Lower lobe of right lung (tissue), 2 donors: ENCODE data around the gene BBLN. TPM values are rescaled to one million over a fixed set of nuclear protein-coding genes. Genes with fewer than 3 reads are reported as not detected.

ENCODE experiments used
- ATAC-seq, 2 donors: fragments of 200-7000 bp; cut with Tn5 transposase; one replicate each; pipeline ENCODE4 v1.9.1; 2020 to 2022; ENCODE audit warnings: mild to moderate bottlenecking in 2 of 2, moderate library complexity in 2 of 2
- DNase-seq: peaks from one replicate; pipeline ENCODE4 v3.0.0-alpha.2; 2020
- H3K27ac ChIP-seq: fragments of 200-600 bp; one replicate; pipeline ENCODE4 v1.8.0; 2022
- H3K27me3 ChIP-seq: fragments of 200-600 bp; one replicate; pipeline ENCODE4 v1.8.0; 2022; ENCODE audit warnings: low read depth
- H3K36me3 ChIP-seq: fragments of 200-600 bp; one replicate; pipeline ENCODE4 v1.8.0; 2022; ENCODE audit warnings: mild to moderate bottlenecking
- H3K4me1 ChIP-seq: fragments of 200-600 bp; one replicate; pipeline ENCODE4 v1.8.0; 2022
- H3K4me3 ChIP-seq: fragments of 200-600 bp; one replicate; pipeline ENCODE4 v1.8.0; 2022; ENCODE audit warnings: mild to moderate bottlenecking
- H3K9me3 ChIP-seq: fragments of 200-600 bp; one replicate; pipeline ENCODE4 v1.8.0; 2022
- intact Hi-C: fragments of 100-400 bp; cut with DNase I; formaldehyde crosslinking; loops from one replicate; pipeline ENCODE4 v1.11.0; 2022
- total RNA-seq: library from RNA; stranded (reverse); fragmentation: NEBNext Ultra II Directional; extraction: Animal tissue kit (Norgen Biotek cat#: 25700); gene quantifications from one replicate; pipeline ENCODE4 v1.2.1, GENCODE V29; 2021
- TF ChIP-seq, protein P1 (sequence below): fragments of 200-600 bp; IDR thresholded peaks from one replicate; pipeline ENCODE4 v1.8.0; 2022; ENCODE audit warnings: antibody characterized with exemption, mild to moderate bottlenecking
- donor health status: DM: no; HTN: yes; CAD: no; lungs with severe emphysema.

Gene BBLN
- total RNA-seq, 1 donor from 2014 or later: 47.9 TPM

DNA sequence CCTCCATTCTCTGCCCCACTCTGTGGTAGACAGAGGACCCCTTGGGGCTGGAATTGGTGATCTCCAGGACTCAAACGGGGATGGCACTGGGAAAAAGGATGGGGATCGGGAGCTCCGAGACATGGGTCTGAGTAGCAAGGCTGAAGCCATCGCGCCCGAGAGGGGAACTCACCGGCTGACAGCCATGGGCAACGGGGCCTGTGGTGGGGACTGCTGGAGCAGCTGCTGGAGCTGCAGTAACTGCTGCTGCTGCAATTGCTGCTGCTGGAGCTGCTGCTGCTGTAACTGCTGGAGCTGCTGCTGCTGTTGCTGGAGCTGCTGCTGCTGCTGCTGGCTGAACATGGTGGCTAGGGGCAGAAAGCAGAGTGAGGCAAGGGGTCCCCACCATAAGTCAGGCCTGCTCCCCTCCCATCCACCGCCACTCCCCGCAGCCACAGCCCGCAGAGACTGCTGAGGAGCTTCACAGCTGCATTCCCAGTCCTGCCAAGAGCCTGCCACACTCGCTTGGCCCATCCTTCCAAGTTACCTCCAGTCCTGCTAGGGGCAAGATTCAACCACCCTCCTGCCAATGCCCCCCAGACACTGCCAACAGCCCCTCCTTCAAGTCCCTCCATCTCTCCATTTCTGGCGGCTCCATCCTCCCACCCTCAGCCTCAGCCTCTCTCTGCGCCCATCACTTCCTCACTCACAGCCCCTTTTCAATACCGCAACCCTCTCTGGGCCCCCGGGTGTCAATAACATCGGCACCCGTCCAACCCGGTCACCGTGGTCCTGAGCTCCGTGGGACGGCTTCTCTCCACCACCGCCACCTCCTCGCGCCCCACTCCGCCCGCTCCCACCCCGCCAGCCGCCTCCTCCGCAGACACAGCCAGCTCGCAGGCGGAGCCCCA is 30.7 kb downstream of the BBLN start:
- peak overlapping the region; percentile 89 for H3K4me3 ChIP-seq
- peaks cover 38% of the 10 kb centered on the region for H3K36me3 ChIP-seq
- peak overlapping the region; percentile 87 for H3K27ac ChIP-seq
- intact Hi-C loops: no loop called here
- no peaks in the 10 kb centered on the region for H3K9me3 ChIP-seq
- no peaks in the 10 kb centered on the region for H3K27me3 ChIP-seq
- peak in 1 of 2 donors; percentile 35 for ATAC-seq
- H3K4me1 ChIP-seq: peaks cover 20% of the 10 kb centered on the region
- TF ChIP-seq, protein P1, sequence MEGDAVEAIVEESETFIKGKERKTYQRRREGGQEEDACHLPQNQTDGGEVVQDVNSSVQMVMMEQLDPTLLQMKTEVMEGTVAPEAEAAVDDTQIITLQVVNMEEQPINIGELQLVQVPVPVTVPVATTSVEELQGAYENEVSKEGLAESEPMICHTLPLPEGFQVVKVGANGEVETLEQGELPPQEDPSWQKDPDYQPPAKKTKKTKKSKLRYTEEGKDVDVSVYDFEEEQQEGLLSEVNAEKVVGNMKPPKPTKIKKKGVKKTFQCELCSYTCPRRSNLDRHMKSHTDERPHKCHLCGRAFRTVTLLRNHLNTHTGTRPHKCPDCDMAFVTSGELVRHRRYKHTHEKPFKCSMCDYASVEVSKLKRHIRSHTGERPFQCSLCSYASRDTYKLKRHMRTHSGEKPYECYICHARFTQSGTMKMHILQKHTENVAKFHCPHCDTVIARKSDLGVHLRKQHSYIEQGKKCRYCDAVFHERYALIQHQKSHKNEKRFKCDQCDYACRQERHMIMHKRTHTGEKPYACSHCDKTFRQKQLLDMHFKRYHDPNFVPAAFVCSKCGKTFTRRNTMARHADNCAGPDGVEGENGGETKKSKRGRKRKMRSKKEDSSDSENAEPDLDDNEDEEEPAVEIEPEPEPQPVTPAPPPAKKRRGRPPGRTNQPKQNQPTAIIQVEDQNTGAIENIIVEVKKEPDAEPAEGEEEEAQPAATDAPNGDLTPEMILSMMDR: no peak
- no peak for DNase-seq

DNA sequence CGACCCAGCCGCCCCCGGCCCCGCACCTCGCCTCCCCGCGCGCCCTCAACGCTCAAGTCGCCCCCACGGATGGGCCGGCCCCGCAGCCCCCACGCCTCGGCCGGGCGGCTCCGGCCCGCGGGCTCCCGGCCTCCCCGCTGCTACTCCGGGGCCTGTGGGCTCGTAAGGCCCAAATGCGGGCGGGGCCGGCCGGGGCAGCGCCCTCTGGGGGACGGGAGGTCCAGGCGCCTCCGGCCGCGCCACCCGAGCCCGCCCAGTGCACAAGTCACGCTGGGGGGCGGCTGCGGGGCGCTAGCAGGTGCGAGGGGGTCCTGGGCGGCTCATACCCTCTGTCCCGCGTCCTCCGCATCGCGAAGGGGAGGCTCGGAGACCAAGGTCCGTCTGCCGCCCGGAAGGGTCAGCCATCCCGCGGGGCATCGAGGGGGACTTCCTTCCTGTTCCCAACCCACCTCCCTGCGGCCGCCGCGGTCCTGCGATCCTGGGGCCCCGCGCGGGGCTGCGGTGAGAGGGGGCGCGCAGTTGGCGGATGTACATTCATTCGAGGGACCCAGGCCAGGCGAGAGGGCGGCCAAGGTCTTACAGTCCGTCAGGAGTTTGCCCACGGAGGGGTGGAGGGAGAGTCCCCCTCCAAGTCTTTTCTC is 31.5 kb downstream of the BBLN start, which contains the start of gene CIZ1:
CIZ1 (minus strand) TSS at position 167 of the 641 bp plus-strand sequence. CDS start 715 bp downstream, outside the sequence.
- DNase-seq: peak; percentile 89
- Histone ChIP-seq H3K36me3 (peaks cover 36% of the 10 kb centered on the region), H3K9me3 (no peaks in the 10 kb centered on the region), H3K4me3 (peak within 1 kb of the TSS; percentile 89), H3K27me3 (no peaks in the 10 kb centered on the region), H3K27ac (peak within 1 kb of the TSS; percentile 87), H3K4me1 (peaks cover 20% of the 10 kb centered on the region)
- intact Hi-C loops: no loop called here
- peak; percentile 95 to 97 for ATAC-seq
- TF ChIP-seq, protein P1: peak; percentile 83

DNA sequence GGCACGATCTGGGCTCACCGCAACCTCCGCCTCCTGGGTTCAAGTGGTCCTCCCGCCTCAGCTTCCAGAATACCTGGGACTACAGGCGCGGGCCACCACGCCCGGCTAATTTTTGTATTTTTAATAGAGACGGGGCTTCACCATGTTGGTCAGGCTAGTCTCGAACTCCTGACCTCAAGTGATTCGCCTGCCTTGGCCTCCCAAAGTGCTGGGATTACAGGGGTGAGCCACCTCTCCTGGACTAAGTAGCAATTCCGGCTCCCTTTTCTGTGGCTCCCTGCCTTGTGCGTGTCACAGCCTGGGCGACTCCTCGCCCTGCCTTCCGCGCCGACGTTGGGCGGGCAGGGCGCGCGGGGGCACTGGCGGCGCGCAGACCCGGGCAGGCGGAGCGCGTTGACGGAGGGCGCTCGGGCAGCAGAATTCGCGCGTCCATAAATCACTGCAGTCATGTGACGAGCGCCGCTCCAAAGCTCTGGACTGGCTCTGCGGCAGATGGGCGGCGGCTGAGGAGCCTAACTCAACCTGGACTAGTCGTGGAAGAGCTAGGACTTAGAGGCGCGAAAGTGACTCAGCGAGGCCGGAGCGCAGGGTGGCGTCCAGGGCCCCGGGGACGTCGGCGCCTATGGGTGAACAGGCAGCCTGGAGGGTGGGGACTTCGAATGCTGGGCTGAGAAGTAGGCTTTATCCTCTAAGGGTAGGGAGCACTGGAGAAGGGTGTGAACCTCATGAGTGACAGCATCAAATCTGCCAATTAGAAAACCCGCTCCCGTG is 32.7 kb downstream of the BBLN start:
- ATAC-seq: peak; percentile 86
- H3K27ac ChIP-seq: peak overlapping the region; percentile 87
- intact Hi-C loops: no loop called here
- H3K27me3 ChIP-seq: no peaks in the 10 kb centered on the region
- H3K4me1 ChIP-seq: peaks cover 20% of the 10 kb centered on the region
- peaks cover 24% of the 10 kb centered on the region for H3K36me3 ChIP-seq
- no peaks in the 10 kb centered on the region for H3K9me3 ChIP-seq
- TF ChIP-seq, protein P1: no peak
- peak; percentile 87 for DNase-seq
- peak overlapping the region; percentile 89 for H3K4me3 ChIP-seq

DNA sequence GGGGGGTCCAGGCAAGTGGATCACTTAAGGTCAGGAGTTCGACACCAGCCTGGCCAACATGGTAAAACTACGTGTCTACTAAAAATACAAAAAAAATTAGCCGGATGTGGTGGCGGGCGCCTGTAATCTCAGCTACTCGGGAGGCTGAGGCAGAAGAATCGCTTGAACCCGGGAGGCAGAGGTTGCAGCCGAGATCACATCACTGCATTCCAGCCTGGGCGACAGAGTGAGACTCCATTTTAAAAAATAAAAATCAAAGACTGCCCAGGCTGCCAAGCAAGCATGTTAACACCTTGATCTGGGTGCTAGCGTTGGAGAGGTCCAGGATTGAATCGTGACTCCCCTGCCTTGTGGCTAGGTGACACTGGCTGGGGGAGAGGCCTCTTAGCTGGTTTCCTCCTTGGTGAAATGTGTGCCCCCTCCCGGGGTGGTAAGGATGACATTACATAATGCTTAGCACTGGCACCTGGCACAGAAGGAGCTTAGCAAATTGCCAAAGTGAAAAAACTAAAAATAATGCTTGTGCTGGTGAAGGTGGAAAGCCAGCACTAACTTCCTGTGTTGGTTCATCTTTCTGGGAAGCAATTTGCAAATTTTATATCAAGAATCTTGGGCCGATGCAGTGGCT is 33.5 kb downstream of the BBLN start:
- TF ChIP-seq, protein P1: no peak
- no peaks in the 10 kb centered on the region for H3K27me3 ChIP-seq
- H3K4me3 ChIP-seq: peak overlapping the region; percentile 89
- ATAC-seq: no peak
- intact Hi-C loops: no loop called here
- no peak for DNase-seq
- H3K27ac ChIP-seq: peak overlapping the region; percentile 87
- peaks cover 20% of the 10 kb centered on the region for H3K4me1 ChIP-seq
- no peaks in the 10 kb centered on the region for H3K9me3 ChIP-seq
- H3K36me3 ChIP-seq: peaks cover 16% of the 10 kb centered on the region
